GM12865 (cell line): ENCODE measurements around the gene PLPPR1.
"Not testable (repeated sequence)": the region's sequence is repeated elsewhere in the genome, so short reads cannot be mapped to it uniquely, and the experiment has no call there.

Experiments used
- DNase-seq: peaks from one replicate; pipeline ENCODE4 v3.0.0; 2010; ENCODE audit warnings: low read depth
- H3K4me3 ChIP-seq: 2 replicates; pipeline ENCODE4 v1.5.1; 2011; ENCODE audit warnings: mild to moderate bottlenecking, low read depth, low read length, control low read depth
- CTCF ChIP-seq: IDR thresholded peaks from 2 replicates; pipeline ENCODE4 v1.5.1; 2011; ENCODE audit warnings: low read length, control low read depth, low read depth, inconsistent platforms; ENCODE audit not compliant: insufficient read depth; ENCODE audit errors: missing control alignments

The PLPPR1 gene

DNA sequence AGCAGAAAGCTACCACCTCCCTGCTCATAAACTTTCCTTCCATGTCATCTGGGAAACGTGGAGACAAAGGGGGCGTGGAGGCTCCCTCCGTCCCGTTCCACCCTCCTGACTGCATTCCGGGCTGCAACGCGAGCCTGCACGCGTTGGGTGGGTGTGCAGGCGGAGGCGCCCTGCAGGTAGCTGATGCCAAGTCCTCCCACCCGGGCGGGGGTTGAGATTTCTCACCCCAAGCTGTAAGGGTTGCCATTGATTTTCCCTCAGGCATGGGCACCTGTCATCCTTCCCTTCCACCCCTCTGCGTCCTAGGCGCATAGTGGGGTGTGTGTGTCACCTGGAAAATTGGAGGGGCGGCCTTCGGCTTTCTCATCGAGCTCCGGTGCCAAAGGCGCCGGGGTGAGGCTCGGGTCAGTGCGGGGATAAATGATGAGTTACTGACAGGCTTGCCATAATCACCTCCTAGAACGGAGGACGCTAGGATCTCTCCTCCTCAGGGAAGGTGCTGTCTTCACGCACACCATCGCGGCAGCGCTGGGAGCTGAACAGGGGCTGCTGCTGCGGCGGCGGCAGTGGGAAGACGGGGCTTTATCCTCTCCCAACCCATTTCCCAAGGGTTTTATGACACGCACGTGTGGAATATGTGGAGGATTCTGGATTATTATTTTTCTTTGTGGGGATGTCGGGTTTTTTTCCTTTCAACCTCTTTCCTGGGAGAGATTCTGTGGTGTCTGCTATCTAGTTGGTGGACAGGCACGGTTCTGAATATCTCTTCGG is 973 bp downstream of the PLPPR1 start:
- DNase-seq, result no peak
- no peak for TF ChIP-seq CTCF
- no peak overlapping the region for H3K4me3 ChIP-seq

DNA sequence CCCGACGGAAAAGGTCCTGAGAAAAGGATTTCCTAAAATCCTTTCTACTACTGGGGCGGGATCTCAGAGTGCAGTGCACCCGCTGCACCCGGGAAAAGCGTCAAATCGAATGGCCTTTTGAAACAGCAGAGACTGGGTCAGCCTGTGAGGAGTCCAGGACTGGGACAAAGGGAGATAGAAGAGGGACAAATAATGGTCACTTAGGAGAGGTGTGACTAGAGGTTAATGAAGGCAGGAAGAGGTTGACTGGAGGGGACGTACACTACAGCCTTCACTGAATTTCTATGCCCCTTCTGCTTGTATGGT is 1.5 kb downstream of the PLPPR1 start:
- H3K4me3 ChIP-seq, result no peak overlapping the region
- no peak for DNase-seq

DNA sequence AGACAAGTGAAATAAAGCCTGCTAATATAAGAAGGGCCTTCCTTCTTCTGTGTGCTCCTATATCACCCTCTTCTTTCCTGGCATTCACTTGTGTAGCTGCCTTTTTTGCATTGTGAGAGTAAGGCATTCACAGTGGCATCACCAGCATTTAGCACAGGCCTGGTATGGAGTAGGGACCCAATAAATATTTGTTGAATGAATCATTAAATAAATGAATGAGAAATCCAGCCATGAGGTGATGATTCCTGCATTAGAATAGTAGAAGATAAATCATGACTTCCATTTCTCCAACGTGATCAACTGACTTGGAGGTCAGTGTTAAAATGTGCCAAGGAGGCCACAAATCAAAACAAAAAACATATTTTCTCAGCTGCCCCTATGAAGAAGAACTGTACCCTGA is 3.9 kb downstream of the PLPPR1 start:
- TF ChIP-seq CTCF, result no peak
- H3K4me3 ChIP-seq, result no peak overlapping the region
- DNase-seq, result no peak

More for the DNA sequence above, 1.5 kb downstream of the PLPPR1 start:
- TF ChIP-seq CTCF, result no peak

GRCh38 chr9:101034222-101034621 is 5.7 kb downstream of the PLPPR1 start:
- no peak overlapping the region for H3K4me3 ChIP-seq
- no peak for DNase-seq
- TF ChIP-seq CTCF, result no peak

DNA sequence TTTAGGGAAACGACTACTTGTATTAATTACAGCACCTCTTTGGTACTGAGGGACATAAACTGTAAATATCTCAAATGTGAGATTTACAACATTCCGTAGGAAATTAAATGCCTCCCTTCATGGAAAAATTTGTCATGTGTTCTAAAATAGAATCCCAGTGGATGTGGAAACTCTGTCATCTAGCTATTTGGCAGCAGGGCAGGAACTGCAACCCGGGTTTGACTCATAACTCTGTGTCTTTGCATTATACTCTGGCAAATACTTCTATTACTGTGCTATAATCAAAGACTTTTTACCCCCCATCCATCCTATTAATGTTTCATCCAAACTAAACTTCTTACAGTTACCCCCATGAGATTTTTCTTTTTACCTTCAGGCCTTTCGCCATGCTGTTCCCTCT is 6.6 kb downstream of the PLPPR1 start:
- no peak overlapping the region for H3K4me3 ChIP-seq
- TF ChIP-seq CTCF, result no peak
- DNase-seq, result no peak

- no peak for DNase-seq
- no peak overlapping the region for H3K4me3 ChIP-seq
- no peak for TF ChIP-seq CTCF
Observed at GRCh38 chr9:101037430-101037829, 8.9 kb downstream of the PLPPR1 start.

DNA sequence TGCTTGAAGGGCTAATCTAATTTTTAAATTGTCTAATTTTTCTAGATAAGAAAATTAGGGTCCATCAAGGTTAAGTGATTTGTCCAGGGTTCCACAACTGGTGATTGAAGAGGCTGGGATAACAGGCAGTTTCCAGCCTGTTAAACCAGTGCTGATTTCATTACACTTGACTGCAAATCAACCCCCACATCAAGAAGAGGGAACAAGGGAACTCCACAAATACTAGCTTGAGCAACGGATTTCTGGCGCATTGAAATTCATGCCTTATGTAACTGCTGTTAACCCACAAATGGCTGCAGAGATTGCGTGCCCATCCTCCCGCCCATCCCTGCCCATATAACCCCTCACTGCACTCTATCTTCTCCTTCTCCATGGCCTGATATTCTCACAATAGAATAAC is 10.0 kb downstream of the PLPPR1 start:
- no peak for DNase-seq
- no peak for TF ChIP-seq CTCF
- no peak overlapping the region for H3K4me3 ChIP-seq

- H3K4me3 ChIP-seq, DNase-seq: not testable (repeated sequence)
Observed at GRCh38 chr9:101039581-101039980, 11.1 kb downstream of the PLPPR1 start.
